Posterior vena cava (tissue), 2 donors: Measurements from ENCODE around the gene PGS1. TPM values are rescaled to one million over a fixed set of nuclear protein-coding genes. Genes with fewer than 3 reads are reported as not detected.
"Not testable (repeated sequence)": the region's sequence is repeated elsewhere in the genome, so short reads cannot be mapped to it uniquely, and the experiment has no call there.

Experiments
- DNase-seq: peaks from one replicate; pipeline ENCODE4 v3.0.0-alpha.2; 2020; ENCODE audit warnings: low spot score
- intact Hi-C, 2 donors: fragments of 100-400 bp; cut with DNase I; formaldehyde crosslinking; loops; one replicate each; pipeline versions ENCODE4 v1.14.1 to v1.14.2; 2022 to 2023
- long read RNA-seq, 2 donors: library from polyadenylated mRNA; unstranded; transcript quantifications; one replicate each; pipeline ENCODE4 v2.0.0, GENCODE V29; 2020 to 2021
- total RNA-seq, 2 donors: library from RNA; stranded (reverse); fragmentation: NEBNext Ultra II Directional; extraction: Animal tissue kit (Norgen Biotek cat#: 25700); gene quantifications; one replicate each; pipeline ENCODE4 v1.2.1, GENCODE V29; 2021
- donor health status: DM: yes; HTN: yes; CAD: no.
- donor health status: DM: yes; HTN: yes; CAD: no.

The PGS1 gene, protein sequence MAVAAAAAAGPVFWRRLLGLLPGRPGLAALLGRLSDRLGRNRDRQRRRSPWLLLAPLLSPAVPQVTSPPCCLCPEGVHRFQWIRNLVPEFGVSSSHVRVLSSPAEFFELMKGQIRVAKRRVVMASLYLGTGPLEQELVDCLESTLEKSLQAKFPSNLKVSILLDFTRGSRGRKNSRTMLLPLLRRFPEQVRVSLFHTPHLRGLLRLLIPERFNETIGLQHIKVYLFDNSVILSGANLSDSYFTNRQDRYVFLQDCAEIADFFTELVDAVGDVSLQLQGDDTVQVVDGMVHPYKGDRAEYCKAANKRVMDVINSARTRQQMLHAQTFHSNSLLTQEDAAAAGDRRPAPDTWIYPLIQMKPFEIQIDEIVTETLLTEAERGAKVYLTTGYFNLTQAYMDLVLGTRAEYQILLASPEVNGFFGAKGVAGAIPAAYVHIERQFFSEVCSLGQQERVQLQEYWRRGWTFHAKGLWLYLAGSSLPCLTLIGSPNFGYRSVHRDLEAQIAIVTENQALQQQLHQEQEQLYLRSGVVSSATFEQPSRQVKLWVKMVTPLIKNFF
- 10 to 100 TPM; 33.6 to 33.7 TPM for total RNA-seq
- long read RNA-seq, donor 1, partial matches to known transcripts = 2 of 14 reads
- long read RNA-seq, donor 1, other reads (novel, unspliced or antisense) = 9 of 14 reads
- long read RNA-seq, donor 2, transcript PGS1-201 (10 exons, 2,201 nt) = major isoform, 56 of 143 reads
- long read RNA-seq, donor 2, partial matches to known transcripts = 7 of 143 reads
- long read RNA-seq, donor 2, other reads (novel, unspliced or antisense) = 80 of 143 reads

DNA sequence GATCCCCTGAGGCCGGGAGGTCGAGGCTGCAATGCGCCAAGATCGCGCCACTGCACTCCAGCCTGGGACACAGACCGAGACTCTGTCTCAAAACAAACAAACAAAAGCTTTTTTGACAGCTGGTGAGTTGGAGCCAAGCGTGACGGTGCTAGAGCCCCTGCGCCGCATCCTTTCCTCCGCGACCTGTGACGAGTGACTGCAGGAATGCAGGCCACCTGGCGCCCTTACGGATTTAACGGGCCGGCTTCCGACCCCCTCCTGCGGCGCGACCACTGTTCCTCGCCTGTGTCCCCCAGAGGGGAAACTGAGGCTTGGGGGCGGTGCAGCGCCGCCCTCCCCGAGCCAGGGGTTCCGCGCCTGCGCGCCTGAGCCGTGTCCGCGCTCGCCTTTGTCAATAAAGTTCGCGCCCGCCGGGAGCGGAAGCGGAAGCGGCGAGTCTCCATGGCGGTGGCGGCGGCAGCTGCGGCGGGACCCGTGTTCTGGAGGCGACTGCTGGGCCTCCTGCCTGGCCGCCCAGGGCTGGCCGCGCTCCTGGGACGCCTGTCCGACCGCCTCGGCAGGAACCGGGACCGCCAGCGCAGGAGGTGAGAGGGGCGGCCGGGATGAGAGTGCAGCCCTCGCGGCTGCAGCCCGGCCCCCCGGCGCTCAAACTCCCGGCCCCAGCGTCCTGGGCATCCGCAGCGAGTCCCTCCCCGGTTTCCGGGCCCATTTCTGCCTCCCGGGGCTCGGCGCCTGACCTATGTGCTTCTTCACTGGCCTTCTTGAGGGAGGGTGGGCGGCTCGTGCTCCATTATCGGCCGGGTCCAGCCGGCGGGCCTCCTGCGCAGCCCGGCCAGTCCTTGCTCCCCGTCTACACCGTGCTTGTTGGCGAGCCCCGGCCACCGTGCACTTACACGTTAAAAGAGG lies at the start of gene PGS1:
Gene PGS1, plus strand, starts transcription at position 425 of the 906 bp plus-strand sequence. Its CDS starts 17 bp downstream, at position 442.
- peak; percentile 95 for DNase-seq
- intact Hi-C loops = no loop called here

DNA sequence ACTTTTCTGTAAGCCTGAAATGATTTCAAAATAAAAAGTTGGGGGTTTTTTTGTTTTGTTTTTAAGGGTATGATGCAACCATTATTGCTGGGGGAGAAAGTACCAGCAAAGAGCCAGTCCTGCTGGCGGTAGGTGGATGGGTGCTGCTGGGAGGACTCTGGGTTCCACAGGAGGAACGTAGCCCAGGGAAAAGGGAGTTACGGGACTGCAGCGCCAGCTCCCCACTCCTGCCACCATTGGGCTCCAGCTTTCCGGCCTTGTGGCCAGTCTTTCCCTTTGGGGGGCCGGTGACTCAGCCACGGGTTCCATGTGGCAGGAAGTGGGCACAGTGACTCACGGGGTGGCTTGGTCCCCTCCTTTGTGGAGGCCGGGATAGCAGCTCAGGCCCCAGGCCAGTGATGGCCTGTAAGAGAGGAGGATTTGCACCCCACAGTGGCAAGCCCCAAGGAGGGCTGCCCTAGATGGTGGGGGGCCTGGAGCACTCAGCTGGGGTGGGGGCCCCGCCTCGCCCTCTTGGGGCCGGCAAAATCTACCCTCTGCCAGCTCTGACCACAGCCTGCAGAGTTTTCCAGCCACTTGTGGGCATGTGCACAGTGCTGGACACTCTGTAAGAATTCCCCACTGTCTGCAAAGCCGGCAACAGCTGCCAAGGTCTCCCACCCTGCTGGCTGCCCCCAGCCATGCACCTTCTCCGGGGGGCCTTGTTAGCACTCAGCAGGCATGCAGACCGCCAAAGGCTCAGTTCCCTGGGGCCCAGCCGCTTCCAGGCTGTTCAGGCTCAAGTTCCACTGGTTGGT lies 49.0 kb upstream of the PGS1 start:
- DNase-seq = no peak
- intact Hi-C loops = no loop called here

DNA sequence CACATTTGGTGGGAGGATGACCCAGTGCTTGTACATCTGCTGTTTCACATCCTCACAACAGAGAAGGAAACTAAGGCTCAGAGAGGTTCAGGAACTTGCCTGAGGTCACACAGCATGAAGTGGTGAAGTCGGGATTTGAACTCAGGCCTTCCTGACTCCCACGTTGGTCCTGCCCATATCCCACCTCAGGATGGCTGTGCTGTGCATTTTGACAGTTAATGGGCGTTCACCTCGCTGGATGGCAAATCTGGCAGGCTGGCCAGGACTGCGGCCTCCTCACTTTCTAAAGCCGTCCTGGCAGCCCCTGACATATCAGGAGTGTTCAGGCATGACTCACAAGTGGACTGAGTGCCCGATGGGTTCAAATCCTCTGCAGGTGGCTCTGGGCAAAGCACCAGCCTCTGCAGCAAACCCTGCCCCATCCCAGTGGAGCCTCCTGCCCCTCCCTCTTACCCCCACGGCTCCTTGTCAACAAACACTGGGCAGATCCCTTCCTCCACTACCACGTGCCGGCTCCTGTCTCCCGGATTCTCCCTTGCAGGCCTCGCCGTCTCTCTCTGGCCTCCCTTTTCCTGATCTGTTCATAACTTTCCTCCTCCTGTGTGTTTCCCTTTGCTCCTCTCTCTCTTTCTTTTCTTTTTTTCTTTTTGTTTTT lies 47.8 kb upstream of the PGS1 start:
- intact Hi-C loops = no loop called here
- DNase-seq = no peak

DNA sequence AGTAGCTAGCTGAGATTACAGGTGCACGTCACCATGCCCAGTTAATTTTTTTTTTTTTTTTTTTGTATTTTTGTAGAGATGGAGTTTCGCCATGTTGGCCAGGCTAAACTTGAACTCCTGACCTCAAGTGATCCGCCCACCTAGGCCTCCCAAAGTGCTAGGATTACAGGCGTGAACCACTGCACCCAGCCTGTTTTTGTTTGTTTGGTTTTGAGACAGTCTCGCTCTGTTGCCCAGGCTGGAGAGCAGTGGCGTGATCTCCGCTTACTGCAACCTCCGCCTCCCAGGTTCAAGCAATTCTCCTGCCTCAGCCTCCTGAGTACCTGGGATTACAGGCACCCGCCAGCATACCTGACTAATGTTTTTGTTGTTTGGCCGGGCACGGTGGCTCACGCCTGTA lies 47.1 kb upstream of the PGS1 start:
- intact Hi-C loops, DNase-seq: not testable (repeated sequence)

DNA sequence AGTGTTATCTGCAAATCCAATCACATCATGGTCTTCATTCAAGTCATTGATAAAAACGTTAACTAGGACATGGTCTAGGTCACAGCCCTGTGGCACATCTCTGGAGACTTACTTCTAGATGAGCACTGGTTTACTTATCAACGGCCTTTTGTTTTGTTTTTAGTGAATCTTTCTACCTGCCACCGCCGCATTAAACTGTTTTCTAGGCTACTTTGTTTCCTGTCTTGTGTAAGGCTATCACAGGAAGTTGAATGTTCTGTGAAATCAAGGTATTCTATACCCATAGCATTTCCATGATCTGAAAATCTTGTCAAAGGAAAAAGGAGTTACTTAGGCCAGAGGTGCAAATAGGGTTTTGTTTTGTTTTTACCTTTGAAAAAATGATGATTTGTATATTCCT lies 45.5 kb upstream of the PGS1 start:
- no peak for DNase-seq
- intact Hi-C loops = no loop called here

DNA sequence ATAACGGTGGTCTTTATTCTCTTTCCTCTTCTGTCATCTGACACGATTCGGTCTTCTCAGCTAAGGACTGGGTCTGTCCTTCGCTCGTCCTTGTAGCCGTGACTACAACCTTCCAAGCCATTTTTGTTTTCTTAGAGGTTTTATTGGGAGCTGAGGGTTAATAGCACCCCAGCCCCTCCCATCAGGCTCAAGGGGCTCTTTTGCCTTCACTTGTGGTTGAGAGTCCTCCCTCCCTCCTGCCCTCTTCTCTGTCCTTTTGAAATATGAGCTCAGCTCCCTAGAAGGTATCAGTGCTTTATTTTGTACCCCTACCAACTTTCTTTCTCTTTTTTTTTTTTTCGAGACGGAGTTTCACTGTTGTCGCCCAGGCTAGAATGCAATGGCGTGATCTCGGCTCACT lies 43.2 kb upstream of the PGS1 start:
- intact Hi-C loops = no loop called here
- DNase-seq = no peak

DNA sequence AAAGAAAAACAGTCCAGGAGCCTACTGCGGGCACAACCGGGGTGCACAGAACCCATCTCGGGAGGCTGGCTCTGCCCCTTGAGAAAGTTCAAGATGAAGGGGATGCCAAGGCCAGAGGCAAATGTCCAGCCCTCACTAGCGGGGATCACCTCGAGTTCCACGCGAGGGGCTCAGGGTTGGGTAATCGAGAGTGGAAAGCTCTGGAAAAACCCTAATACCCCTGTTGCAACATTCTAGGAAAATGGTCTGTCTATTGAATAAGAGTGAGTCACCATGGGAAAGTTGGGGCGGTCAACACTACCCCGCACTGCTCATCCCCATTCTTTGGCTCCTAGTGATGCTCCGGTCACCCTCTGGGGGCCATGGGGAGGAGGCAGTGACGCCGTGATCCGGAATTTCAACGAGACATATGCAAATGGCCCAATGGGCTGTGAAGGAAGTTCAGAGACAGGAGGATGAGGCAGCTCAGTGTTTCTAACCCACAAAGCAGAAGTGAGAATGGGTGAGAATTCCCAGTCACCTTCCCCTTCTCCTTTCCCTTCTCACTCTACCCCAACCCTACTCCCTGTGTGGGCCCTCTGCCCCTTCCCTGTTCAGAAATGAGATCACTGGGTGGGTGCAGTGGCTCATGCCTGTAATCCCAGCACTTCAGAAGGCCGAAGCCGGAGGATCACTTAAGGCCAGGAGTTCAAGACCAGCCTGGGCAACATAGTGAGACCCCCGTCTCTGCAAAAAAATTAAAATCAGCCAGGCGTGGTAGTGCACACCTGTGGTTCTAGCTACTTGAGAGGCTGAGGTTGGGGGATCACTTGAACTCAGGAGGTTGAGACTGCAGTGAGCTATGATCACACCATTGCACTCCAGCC lies 41.0 kb upstream of the PGS1 start:
- DNase-seq = no peak
- intact Hi-C loops = no loop called here

DNA sequence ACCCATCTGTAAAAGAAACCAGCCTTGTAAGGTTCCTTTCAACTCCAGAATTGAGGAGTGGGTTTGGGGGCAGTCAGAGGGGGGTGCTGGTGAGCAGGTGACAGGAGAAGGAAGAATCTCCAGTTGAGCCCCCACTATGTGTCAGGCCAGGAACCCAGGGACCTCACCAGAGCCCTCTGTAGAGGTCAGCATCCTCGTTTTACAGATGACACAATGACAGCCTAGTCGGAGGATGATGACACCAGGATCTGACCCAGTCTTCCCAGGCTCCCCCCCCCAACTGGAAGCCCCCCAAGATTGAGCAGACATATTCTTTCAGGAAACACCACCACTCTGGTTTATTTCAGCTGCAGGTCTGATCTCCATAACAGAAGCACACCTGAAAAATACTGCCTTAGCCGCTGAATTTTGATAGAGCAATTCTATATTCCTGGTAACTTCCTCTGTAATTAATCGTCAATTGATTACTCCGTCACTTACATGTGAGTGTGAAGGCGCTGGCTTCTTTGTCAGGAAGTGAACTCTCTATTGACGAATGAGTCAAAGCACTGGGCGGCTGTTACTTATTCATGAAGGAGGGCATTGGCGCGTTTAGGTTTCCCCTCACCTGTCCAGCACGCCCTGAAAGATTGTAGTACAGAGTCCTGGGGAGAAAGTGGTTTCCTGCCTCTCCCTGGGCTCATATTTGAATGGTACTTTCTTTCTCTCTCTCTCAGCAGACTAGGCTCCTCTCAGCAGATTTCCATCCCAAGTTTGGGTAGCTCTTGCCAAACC lies 39.8 kb upstream of the PGS1 start:
- intact Hi-C loops = no loop called here
- DNase-seq = no peak

DNA sequence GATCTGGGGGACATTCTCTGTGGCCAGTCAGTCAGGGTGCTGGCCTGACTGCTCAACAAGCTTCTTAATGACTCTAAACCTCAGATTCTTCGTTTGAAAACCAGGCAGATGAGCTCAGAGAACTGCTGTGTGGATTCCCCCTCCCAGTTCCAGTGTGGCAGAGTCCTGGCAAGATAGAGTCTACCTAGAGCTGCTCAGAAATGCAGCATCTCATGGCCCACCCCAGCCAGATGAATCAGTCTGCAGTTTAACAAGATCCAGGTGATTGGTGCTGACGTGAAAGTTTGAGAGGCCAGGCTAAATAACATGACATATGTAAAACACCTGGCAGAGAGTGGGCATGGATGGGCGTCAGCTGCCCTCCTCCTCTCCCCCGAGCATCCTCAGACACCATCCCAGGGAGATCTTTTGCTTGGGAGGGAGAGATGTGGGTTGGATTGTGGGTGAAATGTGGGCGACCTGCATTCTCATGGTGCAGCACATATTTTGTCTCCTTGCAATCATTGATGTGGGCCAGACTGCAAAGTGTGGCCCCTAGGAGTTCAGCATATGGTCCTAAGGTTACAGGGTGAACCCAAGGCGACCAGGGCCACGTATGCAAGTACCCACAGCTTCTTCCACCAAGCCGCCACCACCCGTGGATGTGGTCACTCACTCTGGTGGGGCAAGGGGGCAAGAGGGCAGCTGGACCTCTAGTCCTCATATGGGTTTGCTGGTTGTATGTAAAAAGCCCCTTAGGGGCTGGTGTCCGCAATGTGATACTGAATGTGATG lies 38.1 kb upstream of the PGS1 start:
- no peak for DNase-seq
- intact Hi-C loops = no loop called here

DNA sequence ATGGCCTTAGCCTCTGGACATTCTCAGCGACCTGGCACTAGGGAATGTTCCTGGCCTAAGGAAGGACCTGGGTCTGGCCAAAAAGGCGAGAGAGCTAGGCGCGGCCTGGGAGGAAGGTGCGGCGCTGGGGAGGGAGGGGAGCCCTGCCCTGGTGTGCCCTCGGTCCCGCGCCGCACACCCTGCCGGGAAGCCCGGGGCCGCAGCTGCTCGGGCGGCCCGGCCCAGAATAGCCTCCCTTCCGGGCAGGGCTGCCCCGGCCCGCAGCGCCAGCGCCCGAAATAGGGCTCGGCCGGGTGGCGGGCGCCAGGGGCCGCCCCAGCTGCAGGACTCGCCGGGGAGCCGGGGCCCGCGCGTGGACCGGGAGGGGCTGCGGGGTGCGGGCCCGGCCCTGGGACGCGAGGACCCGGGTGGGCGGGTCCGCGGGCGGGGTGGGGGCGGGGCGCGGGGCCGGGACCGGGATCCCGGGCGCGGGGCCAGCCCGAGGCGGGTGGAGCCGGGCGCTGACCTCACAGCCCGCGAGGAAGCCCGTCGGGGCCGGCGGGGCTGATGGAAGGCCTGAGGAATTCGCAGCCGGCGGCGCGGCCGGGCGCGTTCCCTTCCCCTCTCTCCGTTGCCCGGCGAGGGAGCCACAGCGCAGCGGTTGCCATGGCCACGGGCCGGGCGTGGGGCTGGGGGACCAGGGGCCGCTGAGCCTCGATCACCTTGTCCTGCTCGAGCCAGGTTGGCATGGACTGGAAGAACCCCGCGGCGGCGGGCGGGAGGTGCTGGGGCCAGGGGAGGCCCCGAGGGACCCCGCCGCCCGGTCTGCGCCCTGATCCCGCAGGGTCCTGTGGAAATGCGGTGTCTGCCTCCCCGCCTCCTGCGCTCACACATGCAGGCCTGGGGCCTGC lies 36.6 kb upstream of the PGS1 start:
- DNase-seq = peak; percentile 96
- intact Hi-C loops = no loop called here

DNA sequence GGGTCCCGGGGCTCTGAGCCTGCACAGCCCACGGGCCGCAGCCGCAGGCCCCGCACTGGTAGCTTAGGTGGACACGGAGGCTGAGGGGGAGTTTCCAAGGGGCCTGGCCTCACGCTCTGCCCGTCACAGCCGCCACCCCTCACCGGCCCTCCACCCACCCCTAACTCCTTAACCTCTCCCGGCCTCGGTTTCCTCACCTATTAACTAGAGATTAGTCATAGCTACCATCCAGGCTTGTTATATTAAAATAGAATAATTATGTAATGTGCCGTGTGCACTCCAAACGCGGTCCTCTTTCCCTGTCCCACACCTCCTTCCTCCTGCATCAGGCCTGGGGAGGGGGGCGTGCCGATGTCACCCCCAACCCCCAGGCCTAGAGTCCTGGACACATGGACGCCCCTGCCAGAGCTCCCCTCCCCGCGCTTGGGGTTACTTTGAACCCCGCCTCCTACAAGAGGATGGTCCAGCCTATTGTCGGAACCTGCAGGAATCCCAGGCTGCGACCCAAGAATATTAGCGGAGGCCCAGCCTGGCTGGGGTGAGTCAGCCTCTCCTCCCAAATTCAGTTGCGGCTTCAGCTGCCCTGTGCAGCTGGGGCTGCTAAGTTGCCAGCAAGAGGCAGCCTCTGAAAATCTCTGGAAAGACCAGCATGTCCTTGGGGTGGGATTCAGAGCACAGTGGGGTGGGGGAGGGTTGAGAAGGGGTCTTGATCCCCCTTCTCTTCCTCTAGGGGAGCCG lies 35.8 kb upstream of the PGS1 start:
- peak; percentile 94 for DNase-seq
- intact Hi-C loops = no loop called here

DNA sequence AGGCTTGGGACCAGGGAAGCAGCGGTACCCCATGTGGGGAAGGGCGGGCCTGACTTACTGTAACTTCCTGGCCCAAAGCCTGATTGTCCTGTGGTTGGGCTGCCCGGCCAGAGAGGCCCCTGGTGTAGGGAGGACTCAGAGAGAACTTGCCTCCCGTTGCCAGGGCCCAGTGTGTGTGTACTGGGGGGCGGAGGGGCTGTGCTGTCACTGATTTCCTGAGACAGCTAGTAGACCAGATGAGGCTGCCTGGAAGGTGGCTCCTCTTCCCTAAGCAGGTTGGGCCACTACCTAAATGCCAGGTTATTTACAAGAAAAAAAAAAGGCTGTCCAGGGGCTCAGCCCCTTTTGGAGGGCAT lies 35.3 kb upstream of the PGS1 start:
- DNase-seq = peak; percentile 95
- intact Hi-C loops = no loop called here

DNA sequence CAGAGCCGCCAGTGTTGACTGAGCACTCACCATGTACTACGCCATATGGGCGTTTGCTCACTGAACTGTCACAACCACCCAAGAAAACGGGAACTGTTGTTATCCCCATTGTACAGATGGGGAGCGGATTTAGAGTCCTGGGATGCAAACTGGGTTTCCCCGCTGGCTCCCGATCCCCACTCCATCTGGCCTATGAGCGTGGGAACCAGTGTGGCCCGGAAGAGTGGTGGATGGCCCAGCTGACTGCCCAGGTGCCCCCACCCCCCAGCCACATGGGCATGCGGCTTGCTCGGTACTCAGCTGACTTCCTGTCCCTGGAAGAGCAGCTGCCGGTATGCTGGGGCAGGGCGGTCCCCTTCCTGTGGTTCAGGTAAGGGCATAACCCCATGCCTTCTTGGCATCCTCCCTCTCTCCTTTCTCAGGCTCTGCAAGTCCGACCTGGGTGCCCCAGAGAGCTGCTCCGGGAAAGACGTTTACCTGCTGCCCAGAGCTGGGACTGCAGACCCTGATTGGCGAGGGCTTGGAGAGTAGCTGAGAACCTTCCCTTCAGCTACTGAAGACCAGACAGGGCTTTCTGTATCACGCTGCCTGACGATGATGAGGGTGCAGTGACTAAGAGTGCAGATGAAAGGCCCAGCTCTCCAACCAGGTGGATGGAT lies 34.8 kb upstream of the PGS1 start:
- intact Hi-C loops = no loop called here
- DNase-seq = peak; percentile 87

DNA sequence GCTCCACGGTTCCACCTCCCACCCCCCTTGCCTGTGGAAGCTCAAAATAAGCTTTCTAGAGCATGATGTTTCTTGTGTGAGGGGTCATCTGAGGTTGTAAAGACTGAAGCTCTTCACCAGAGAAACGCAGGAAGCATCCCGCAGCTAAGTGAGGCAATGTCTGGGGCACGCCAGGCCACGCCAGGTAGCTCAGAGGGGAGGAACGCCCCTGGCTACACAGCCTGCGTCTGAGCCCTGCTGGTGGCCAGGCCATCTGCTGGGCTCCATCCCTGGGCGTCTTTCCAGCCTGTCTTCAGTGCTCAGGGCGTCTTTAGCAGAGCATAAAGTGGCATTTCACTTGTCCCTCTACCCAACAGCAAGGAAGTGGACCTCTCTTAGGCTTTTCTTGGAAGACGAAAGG lies 33.8 kb upstream of the PGS1 start:
- no peak for DNase-seq
- intact Hi-C loops = no loop called here
